Measurements from ENCODE around the gene CTCFL.
"Not testable (repeated sequence)": the region's sequence is repeated elsewhere in the genome, so short reads cannot be mapped to it uniquely, and the experiment has no call there.

Gene CTCFL

GRCh38 chr20:57480444-57481160, 44.3 kb downstream of the CTCFL start:
- ATAC-seq (ENCODE audit: low read depth) (peak; percentile 65), DNase-seq (ENCODE audit: low spot score in 2 of 2) (peak in 1 of 2 donors; percentile 64)
- peaks cover 3% of the 10 kb centered on the region for H3K9me3 Mint-ChIP-seq
- H3K4me1 Mint-ChIP-seq = peaks cover 40% of the 10 kb centered on the region
- H3K27ac Mint-ChIP-seq = peak overlapping the region; percentile 90
- H3K27me3 Mint-ChIP-seq = no peaks in the 10 kb centered on the region
- peaks cover 3% of the 10 kb centered on the region for H3K36me3 Mint-ChIP-seq
- H3K4me3 Mint-ChIP-seq = peak overlapping the region; percentile 61

- DNase-seq (ENCODE audit: low spot score in 2 of 2) (no peak), ATAC-seq (ENCODE audit: low read depth) (no peak)
- H3K27me3 Mint-ChIP-seq = no peaks in the 10 kb centered on the region
- H3K36me3 Mint-ChIP-seq = peaks cover 3% of the 10 kb centered on the region
- no peak overlapping the region for H3K4me3 Mint-ChIP-seq
- no peaks in the 10 kb centered on the region for H3K9me3 Mint-ChIP-seq
- peak overlapping the region; percentile 69 for H3K27ac Mint-ChIP-seq
- peaks cover 53% of the 10 kb centered on the region for H3K4me1 Mint-ChIP-seq
Observed at GRCh38 chr20:57479196-57479595, 45.7 kb downstream of the CTCFL start.

- DNase-seq (ENCODE audit: low spot score in 2 of 2) (no peak), ATAC-seq (ENCODE audit: low read depth) (no peak)
- Mint-ChIP-seq H3K27me3 (no peaks in the 10 kb centered on the region), H3K9me3 (no peaks in the 10 kb centered on the region), H3K4me3 (no peak overlapping the region), H3K4me1 (peaks cover 58% of the 10 kb centered on the region), H3K27ac (no peak overlapping the region), H3K36me3 (no peaks in the 10 kb centered on the region)
Observed at GRCh38 chr20:57478176-57478575, 46.8 kb downstream of the CTCFL start.

GRCh38 chr20:57476641-57477461, 48.1 kb downstream of the CTCFL start:
- no peaks in the 10 kb centered on the region for H3K9me3 Mint-ChIP-seq

GRCh38 chr20:57476084-57476526, 48.8 kb downstream of the CTCFL start:
- Mint-ChIP-seq H3K4me1 (peaks cover 56% of the 10 kb centered on the region), H3K4me3 (peak overlapping the region; percentile 68), H3K9me3 (no peaks in the 10 kb centered on the region), H3K27ac (peak overlapping the region; percentile 67), H3K27me3 (no peaks in the 10 kb centered on the region), H3K36me3 (no peaks in the 10 kb centered on the region)
- DNase-seq (ENCODE audit: low spot score in 2 of 2) (peak in 1 of 2 donors; percentile 34), ATAC-seq (ENCODE audit: low read depth) (peak; percentile 62)

More at GRCh38 chr20:57476641-57477461, 48.1 kb downstream of the CTCFL start:
- ATAC-seq (ENCODE audit: low read depth) (no peak), DNase-seq (ENCODE audit: low spot score in 2 of 2) (no peak)
- Mint-ChIP-seq H3K36me3 (no peaks in the 10 kb centered on the region), H3K27me3 (no peaks in the 10 kb centered on the region), H3K27ac (peak overlapping the region; percentile 67), H3K4me3 (no peak overlapping the region), H3K4me1 (peaks cover 62% of the 10 kb centered on the region)

GRCh38 chr20:57475388-57476083, 49.4 kb downstream of the CTCFL start:
- Mint-ChIP-seq H3K27ac (peak overlapping the region; percentile 67), H3K36me3 (no peaks in the 10 kb centered on the region), H3K4me1 (peaks cover 51% of the 10 kb centered on the region), H3K9me3 (no peaks in the 10 kb centered on the region), H3K27me3 (no peaks in the 10 kb centered on the region), H3K4me3 (peak overlapping the region; percentile 68)
- no peak for ATAC-seq (ENCODE audit: low read depth)
- DNase-seq (ENCODE audit: low spot score in 2 of 2) = no peak

GRCh38 chr20:57474816-57475215, 50.1 kb downstream of the CTCFL start:
- Mint-ChIP-seq H3K4me1 (peaks cover 52% of the 10 kb centered on the region), H3K27me3 (no peaks in the 10 kb centered on the region), H3K36me3 (no peaks in the 10 kb centered on the region), H3K9me3 (no peaks in the 10 kb centered on the region), H3K27ac (no peak overlapping the region), H3K4me3 (peak overlapping the region; percentile 14)
- ATAC-seq (ENCODE audit: low read depth) (no peak), DNase-seq (ENCODE audit: low spot score in 2 of 2) (no peak)

GRCh38 chr20:57474205-57474604, 50.7 kb downstream of the CTCFL start:
- Mint-ChIP-seq H3K27me3 (no peaks in the 10 kb centered on the region), H3K36me3 (no peaks in the 10 kb centered on the region), H3K4me1 (peaks cover 55% of the 10 kb centered on the region), H3K9me3 (no peaks in the 10 kb centered on the region), H3K27ac (peak overlapping the region; percentile 35), H3K4me3 (peak overlapping the region; percentile 14)
- DNase-seq (ENCODE audit: low spot score in 2 of 2) = no peak
- no peak for ATAC-seq (ENCODE audit: low read depth)

GRCh38 chr20:57473246-57474048, 51.5 kb downstream of the CTCFL start:
- H3K36me3 Mint-ChIP-seq = no peaks in the 10 kb centered on the region
- H3K27me3 Mint-ChIP-seq = peaks cover 2% of the 10 kb centered on the region
- DNase-seq (ENCODE audit: low spot score in 2 of 2) (no peak), ATAC-seq (ENCODE audit: low read depth) (peak; percentile 56)
- peaks cover 60% of the 10 kb centered on the region for H3K4me1 Mint-ChIP-seq
- peak overlapping the region; percentile 35 for H3K27ac Mint-ChIP-seq
- H3K4me3 Mint-ChIP-seq = peak overlapping the region; percentile 60
- H3K9me3 Mint-ChIP-seq = no peaks in the 10 kb centered on the region

- not testable (repeated sequence) for ATAC-seq (ENCODE audit: low read depth); H3K27ac Mint-ChIP-seq; H3K27me3 Mint-ChIP-seq; H3K9me3 Mint-ChIP-seq; H3K36me3 Mint-ChIP-seq; DNase-seq (ENCODE audit: low spot score in 2 of 2); H3K4me3 Mint-ChIP-seq
- peaks cover 56% of the 10 kb centered on the region for H3K4me1 Mint-ChIP-seq
Observed at GRCh38 chr20:57472474-57472873, 52.5 kb downstream of the CTCFL start.

- DNase-seq (ENCODE audit: low spot score in 2 of 2) = no peak
- no peaks in the 10 kb centered on the region for H3K36me3 Mint-ChIP-seq
- H3K9me3 Mint-ChIP-seq = no peaks in the 10 kb centered on the region
- peaks cover 53% of the 10 kb centered on the region for H3K4me1 Mint-ChIP-seq
- no peak for ATAC-seq (ENCODE audit: low read depth)
- no peak overlapping the region for H3K27ac Mint-ChIP-seq
- no peak overlapping the region for H3K4me3 Mint-ChIP-seq
- peaks cover 4% of the 10 kb centered on the region for H3K27me3 Mint-ChIP-seq
Observed at GRCh38 chr20:57471496-57472372, 53.2 kb downstream of the CTCFL start.

GRCh38 chr20:57470666-57471495, 54.1 kb downstream of the CTCFL start:
- DNase-seq (ENCODE audit: low spot score in 2 of 2) (no peak), ATAC-seq (ENCODE audit: low read depth) (no peak)
- H3K4me3 Mint-ChIP-seq = no peak overlapping the region
- H3K27ac Mint-ChIP-seq = no peak overlapping the region
- H3K27me3 Mint-ChIP-seq = peaks cover 4% of the 10 kb centered on the region
- H3K36me3 Mint-ChIP-seq = no peaks in the 10 kb centered on the region
- H3K4me1 Mint-ChIP-seq = peaks cover 49% of the 10 kb centered on the region
- no peaks in the 10 kb centered on the region for H3K9me3 Mint-ChIP-seq
